ENCODE measurements around the gene GAS2L3.
"Not testable (repeated sequence)": the region's sequence is repeated elsewhere in the genome, so short reads cannot be mapped to it uniquely, and the experiment has no call there.

Gene GAS2L3

GRCh38 chr12:100576331-100577036, 3.0 kb downstream of the GAS2L3 start:
- no peak for DNase-seq

GRCh38 chr12:100578923-100579322, 5.4 kb downstream of the GAS2L3 start:
- no peak for DNase-seq

GRCh38 chr12:100579844-100580243, 6.4 kb downstream of the GAS2L3 start:
- DNase-seq = no peak

GRCh38 chr12:100584256-100584655, 10.8 kb downstream of the GAS2L3 start:
- DNase-seq = no peak

GRCh38 chr12:100591979-100592378, 18.5 kb downstream of the GAS2L3 start:
- DNase-seq = no peak

- DNase-seq = no peak
Observed at GRCh38 chr12:100593490-100593889, 20.0 kb downstream of the GAS2L3 start.

GRCh38 chr12:100601626-100602025, 28.1 kb downstream of the GAS2L3 start:
- no peak for DNase-seq

- not testable (repeated sequence) for DNase-seq
Observed at GRCh38 chr12:100602997-100603396, 29.5 kb downstream of the GAS2L3 start.

- no peak for DNase-seq
Observed at GRCh38 chr12:100608776-100609175, 35.3 kb downstream of the GAS2L3 start.

- DNase-seq = no peak
Observed at GRCh38 chr12:100610666-100611430, 37.4 kb downstream of the GAS2L3 start.

GRCh38 chr12:100612606-100613005, 39.1 kb downstream of the GAS2L3 start:
- DNase-seq = no peak

- DNase-seq = no peak
Observed at GRCh38 chr12:100624571-100624970, 51.1 kb downstream of the GAS2L3 start.

GRCh38 chr12:100632445-100632892, 59.0 kb downstream of the GAS2L3 start:
- no peak for DNase-seq

- not testable (repeated sequence) for DNase-seq
Observed at GRCh38 chr12:100633082-100633785, 59.8 kb downstream of the GAS2L3 start.

- DNase-seq = no peak
Observed at GRCh38 chr12:100643246-100643645, 69.8 kb downstream of the GAS2L3 start.

GRCh38 chr12:100646896-100647295, 73.4 kb downstream of the GAS2L3 start:
- no peak for DNase-seq

GRCh38 chr12:100651108-100651507, 77.6 kb downstream of the GAS2L3 start:
- DNase-seq = no peak

- DNase-seq = no peak
Observed at GRCh38 chr12:100651694-100652093, 78.2 kb downstream of the GAS2L3 start.

- DNase-seq = no peak
Observed at GRCh38 chr12:100652488-100652887, 79.0 kb downstream of the GAS2L3 start.

- DNase-seq = no peak
Observed at GRCh38 chr12:100656141-100656540, 82.7 kb downstream of the GAS2L3 start.

GRCh38 chr12:100656856-100657255, 83.4 kb downstream of the GAS2L3 start:
- peak; percentile 93 for DNase-seq

- DNase-seq = no peak
Observed at GRCh38 chr12:100661300-100661951, 87.9 kb downstream of the GAS2L3 start.

- no peak for DNase-seq
Observed at GRCh38 chr12:100666588-100666987, 93.1 kb downstream of the GAS2L3 start.

All from NCI-H1436 treated with DMSO at 0.1 percent for 48 hours (cell line).